SH-SY5Y (cell line): ENCODE measurements around the gene BARX1.

Experiments used
- GATA2 ChIP-seq: IDR thresholded peaks from 2 replicates; pipeline ENCODE4 v1.6.1; 2011; ENCODE audit warnings: mild to moderate bottlenecking, low read depth, low read length
- GATA3 ChIP-seq: IDR thresholded peaks from 2 replicates; pipeline ENCODE4 v1.6.1; 2011; ENCODE audit warnings: low read depth, mild to moderate bottlenecking, low read length, moderate library complexity

DNA sequence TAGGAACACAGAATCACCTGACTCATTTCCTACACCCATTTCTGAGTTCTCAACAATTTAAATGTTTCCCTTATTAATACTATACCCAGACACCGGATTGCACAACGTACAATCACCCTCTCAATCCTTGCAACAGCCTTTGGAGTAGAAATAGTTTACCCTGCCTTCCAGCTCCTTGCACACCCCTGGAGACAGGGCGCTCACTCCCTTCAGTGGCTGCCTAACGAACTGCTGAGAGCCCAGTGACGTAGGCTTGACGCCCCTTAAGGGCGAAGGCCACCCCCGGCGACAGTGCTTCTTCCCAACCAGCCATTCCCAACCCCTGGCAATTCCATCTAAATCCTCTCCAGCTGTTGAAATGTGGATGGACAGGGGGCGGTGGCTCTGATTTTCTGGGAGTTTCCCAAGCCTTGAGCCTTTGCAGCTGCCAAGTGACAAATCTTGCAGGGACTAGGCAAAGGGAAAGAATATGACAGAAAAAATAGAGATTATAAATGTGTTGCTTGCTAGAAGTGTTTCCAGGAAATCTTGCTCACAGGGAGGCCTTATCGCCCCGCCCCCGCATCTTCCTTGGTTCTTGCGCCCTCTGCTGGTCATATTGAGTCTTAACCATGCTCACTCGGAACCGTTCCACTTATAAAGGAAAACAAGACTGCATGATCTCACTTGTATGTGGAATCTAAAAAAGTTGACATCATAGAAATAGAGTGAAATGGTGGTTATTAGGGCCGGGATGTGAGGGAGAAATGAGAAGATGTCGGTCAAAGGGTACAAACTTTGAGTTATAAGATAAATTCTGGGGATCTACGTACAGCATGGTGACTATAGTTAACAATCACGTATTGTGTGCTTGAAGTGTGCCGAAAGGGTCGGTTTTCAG is 7.6 kb upstream of the BARX1 start:
- no peak for TF ChIP-seq GATA2
- TF ChIP-seq GATA3: no peak
